Smooth muscle cell (in vitro differentiated cells): ENCODE results near the gene NEDD8. TPM values are rescaled to one million over a fixed set of nuclear protein-coding genes. Genes with fewer than 3 reads are reported as not detected.
"Not testable (repeated sequence)": the region's sequence is repeated elsewhere in the genome, so short reads cannot be mapped to it uniquely, and the experiment has no call there.

ENCODE experiments used
- DNase-seq: peaks from one replicate; lab custom pipeline; 2025; ENCODE audit not compliant: unreplicated experiment; lab: John Stamatoyannopoulos, UW
- H2AFZ ChIP-seq: fragments of 200-600 bp; sonication (generic); 2 replicates; pipeline ENCODE4 v1.6.0; 2016; ENCODE audit warnings: antibody characterized with exemption, low read depth, mild to moderate bottlenecking
- H3F3A ChIP-seq: fragments of 200-600 bp; sonication (generic); 2 replicates; pipeline ENCODE4 v1.6.0; 2017; ENCODE audit warnings: antibody characterized with exemption, low read depth
- H3K27ac ChIP-seq: fragments of 200-600 bp; sonication (generic); 2 replicates; pipeline ENCODE4 v1.5.1; 2016; ENCODE audit warnings: low read depth, mild to moderate bottlenecking
- H3K27me3 ChIP-seq: fragments of 200-600 bp; sonication (generic); 2 replicates; pipeline ENCODE4 v1.6.1; 2016; ENCODE audit warnings: low read depth, mild to moderate bottlenecking
- H3K36me3 ChIP-seq: fragments of 200-600 bp; sonication (generic); 2 replicates; pipeline ENCODE4 v1.5.1; 2016; ENCODE audit warnings: low read depth
- H3K4me1 ChIP-seq: fragments of 200-600 bp; sonication (generic); 2 replicates; pipeline ENCODE4 v1.5.1; 2016; ENCODE audit warnings: low read depth
- H3K4me2 ChIP-seq: fragments of 200-600 bp; sonication (generic); 2 replicates; pipeline ENCODE4 v1.6.0; 2016; ENCODE audit warnings: mild to moderate bottlenecking
- H3K4me3 ChIP-seq: fragments of 200-600 bp; sonication (generic); 2 replicates; pipeline ENCODE4 v1.5.1; 2016; ENCODE audit warnings: mild to moderate bottlenecking
- H3K79me2 ChIP-seq: fragments of 200-600 bp; sonication (generic); 2 replicates; pipeline ENCODE4 v1.6.0; 2016; ENCODE audit warnings: low read depth, mild to moderate bottlenecking
- H3K9ac ChIP-seq: fragments of 200-600 bp; sonication (generic); 2 replicates; pipeline ENCODE4 v1.6.0; 2016; ENCODE audit warnings: low read depth
- H3K9me3 ChIP-seq: fragments of 200-600 bp; sonication (generic); replicated peaks from 2 replicates; pipeline ENCODE4 v1.5.1; 2016; ENCODE audit warnings: low read depth
- H4K20me1 ChIP-seq: fragments of 200-600 bp; sonication (generic); 2 replicates; pipeline ENCODE4 v1.6.0; 2016; ENCODE audit warnings: low read depth
- WGBS: methylation state at CpG from one replicate; pipeline ENCODE4 v1.1.7; 2016; ENCODE audit warnings: low lambda C conversion rate; 5-methylcytosine and 5-hydroxymethylcytosine counted together
- polyA plus RNA-seq: library from polyadenylated mRNA; unstranded; fragments of >200 nt; fragmentation: Nextera tagmentation; extraction: Ambion mirVana; gene quantifications from 2 replicates; pipeline ENCODE4 v1.2.1, GENCODE V29; 2016
- total RNA-seq: library from RNA; depleted of rRNA; stranded (reverse); fragments of >200 nt; gene quantifications from 2 replicates; pipeline ENCODE4 v1.2.3, GENCODE V29; 2014
- TF ChIP-seq, protein P1 (sequence below): fragments of 200-600 bp; sonication (generic); IDR thresholded peaks from 2 replicates; pipeline ENCODE4 v1.5.1; 2017; ENCODE audit warnings: borderline replicate concordance, mild to moderate bottlenecking, antibody characterized with exemption; ENCODE audit not compliant: insufficient read depth, poor library complexity, severe bottlenecking

NEDD8 gene
- total and polyA plus RNA-seq, 2 experiments from 2014 or later, result 211 to 375 TPM

DNA sequence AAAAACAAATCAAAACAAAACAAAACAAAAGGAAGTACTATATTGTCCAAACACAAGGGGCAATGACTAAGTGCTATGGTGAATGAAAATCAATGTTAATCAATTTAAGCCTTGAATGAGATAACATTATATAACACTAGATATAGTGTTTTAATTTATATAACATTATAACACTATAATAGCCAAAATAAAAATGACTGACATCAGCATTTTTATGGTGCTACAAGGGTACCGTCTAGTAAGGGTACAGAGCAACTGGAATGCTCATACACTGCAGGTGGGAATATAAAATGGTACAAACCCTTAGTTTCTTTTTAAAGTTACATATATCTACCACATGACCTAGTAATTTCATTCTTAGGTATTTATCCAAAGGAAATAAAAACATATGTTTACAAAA is 5.7 kb downstream of the NEDD8 start:
- 95% methylated on average over 1 of the region's 1 CpG for WGBS

DNA sequence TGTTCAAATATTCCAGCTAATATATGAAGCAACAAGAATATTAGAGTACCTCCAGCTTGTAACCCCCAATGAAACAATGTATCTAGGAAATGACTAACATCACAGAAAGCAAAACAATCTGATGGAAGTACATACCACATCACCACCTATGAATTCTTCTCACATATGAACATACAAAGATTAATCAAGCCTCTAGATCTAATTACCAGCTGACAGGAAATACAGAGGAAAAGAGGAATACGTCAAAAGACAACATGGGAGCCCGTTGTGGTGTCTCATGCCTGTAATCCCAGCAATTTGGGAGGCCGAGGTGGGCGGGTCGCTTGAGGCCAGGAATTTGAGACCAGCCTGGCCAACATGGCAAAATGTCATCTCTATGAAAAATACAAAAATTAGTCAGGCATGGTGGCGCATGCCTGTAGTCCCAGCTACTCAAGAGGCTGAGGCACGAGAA is 7.5 kb downstream of the NEDD8 start:
- Histone ChIP-seq H3K9me3 (no peaks in the 10 kb centered on the region), H3K4me2 (no peak overlapping the region), H3K4me1 (no peaks in the 10 kb centered on the region), H4K20me1 (peaks cover 58% of the 10 kb centered on the region), H3K79me2 (peaks cover 99% of the 10 kb centered on the region), H3K27me3 (no peaks in the 10 kb centered on the region), H3K27ac (no peak overlapping the region), H3F3A (no peaks in the 10 kb centered on the region), H3K36me3 (no peaks in the 10 kb centered on the region), H2AFZ (no peak overlapping the region), H3K4me3 (no peak overlapping the region), H3K9ac (no peak overlapping the region)
- no peak for DNase-seq
- 95% methylated on average over 7 of the region's 7 CpGs for WGBS
- TF ChIP-seq, protein P1, sequence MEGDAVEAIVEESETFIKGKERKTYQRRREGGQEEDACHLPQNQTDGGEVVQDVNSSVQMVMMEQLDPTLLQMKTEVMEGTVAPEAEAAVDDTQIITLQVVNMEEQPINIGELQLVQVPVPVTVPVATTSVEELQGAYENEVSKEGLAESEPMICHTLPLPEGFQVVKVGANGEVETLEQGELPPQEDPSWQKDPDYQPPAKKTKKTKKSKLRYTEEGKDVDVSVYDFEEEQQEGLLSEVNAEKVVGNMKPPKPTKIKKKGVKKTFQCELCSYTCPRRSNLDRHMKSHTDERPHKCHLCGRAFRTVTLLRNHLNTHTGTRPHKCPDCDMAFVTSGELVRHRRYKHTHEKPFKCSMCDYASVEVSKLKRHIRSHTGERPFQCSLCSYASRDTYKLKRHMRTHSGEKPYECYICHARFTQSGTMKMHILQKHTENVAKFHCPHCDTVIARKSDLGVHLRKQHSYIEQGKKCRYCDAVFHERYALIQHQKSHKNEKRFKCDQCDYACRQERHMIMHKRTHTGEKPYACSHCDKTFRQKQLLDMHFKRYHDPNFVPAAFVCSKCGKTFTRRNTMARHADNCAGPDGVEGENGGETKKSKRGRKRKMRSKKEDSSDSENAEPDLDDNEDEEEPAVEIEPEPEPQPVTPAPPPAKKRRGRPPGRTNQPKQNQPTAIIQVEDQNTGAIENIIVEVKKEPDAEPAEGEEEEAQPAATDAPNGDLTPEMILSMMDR, result no peak

More for the DNA sequence above, 5.7 kb downstream of the NEDD8 start:
- H3K4me1 ChIP-seq, result peaks cover 7% of the 10 kb centered on the region
- TF ChIP-seq, protein P1, result no peak
- H3K9ac ChIP-seq, result no peak overlapping the region
- no peak overlapping the region for H2AFZ ChIP-seq
- H3K27ac ChIP-seq, result no peak overlapping the region
- H3K79me2 ChIP-seq, result peaks cover 97% of the 10 kb centered on the region
- no peaks in the 10 kb centered on the region for H3F3A ChIP-seq
- no peaks in the 10 kb centered on the region for H3K36me3 ChIP-seq
- DNase-seq, result no peak
- H3K4me2 ChIP-seq, result no peak overlapping the region
- H4K20me1 ChIP-seq, result peaks cover 56% of the 10 kb centered on the region
- H3K4me3 ChIP-seq, result no peak overlapping the region
- H3K27me3 ChIP-seq, result no peaks in the 10 kb centered on the region
- no peaks in the 10 kb centered on the region for H3K9me3 ChIP-seq

- WGBS, result 97% methylated on average over 4 of the region's 4 CpGs
- peaks cover 86% of the 10 kb centered on the region for H3K79me2 ChIP-seq
Measured at GRCh38 chr14:24222987-24223386, 9.2 kb downstream of the NEDD8 start.

DNA sequence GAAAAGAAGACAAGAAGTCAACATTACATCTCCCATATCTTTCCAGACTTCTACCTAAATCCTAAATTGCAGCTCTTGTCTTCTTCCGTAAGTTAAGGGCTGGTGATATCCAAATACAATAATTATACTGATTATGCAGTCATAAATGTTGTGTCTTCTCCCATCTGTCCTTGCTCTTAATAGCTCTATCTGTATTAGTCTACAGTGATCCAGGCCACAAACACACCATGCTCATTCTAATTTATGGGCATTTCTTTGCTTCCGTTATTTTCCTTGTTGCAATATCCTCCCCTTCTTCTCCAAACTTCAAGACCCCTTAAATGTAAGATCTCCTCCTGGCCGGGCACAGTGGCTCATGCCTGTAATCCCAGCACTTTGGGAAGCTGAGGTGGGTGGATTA is 12.6 kb downstream of the NEDD8 start:
- H4K20me1 ChIP-seq, result peaks cover 23% of the 10 kb centered on the region
- WGBS, result 67% methylated on average over 3 of the region's 3 CpGs
- no peak overlapping the region for H3K4me2 ChIP-seq
- H3K4me1 ChIP-seq, result peaks cover 3% of the 10 kb centered on the region
- no peak overlapping the region for H3K4me3 ChIP-seq
- H3K79me2 ChIP-seq, result peaks cover 51% of the 10 kb centered on the region
- no peak overlapping the region for H3K27ac ChIP-seq
- no peaks in the 10 kb centered on the region for H3K36me3 ChIP-seq
- H3K27me3 ChIP-seq, result no peaks in the 10 kb centered on the region
- peaks cover 4% of the 10 kb centered on the region for H3F3A ChIP-seq
- no peak overlapping the region for H3K9ac ChIP-seq
- DNase-seq, result no peak
- TF ChIP-seq, protein P1, result no peak
- H2AFZ ChIP-seq, result no peak overlapping the region
- no peaks in the 10 kb centered on the region for H3K9me3 ChIP-seq

More at GRCh38 chr14:24222987-24223386, 9.2 kb downstream of the NEDD8 start:
- not testable (repeated sequence) for H2AFZ ChIP-seq, H3K27ac ChIP-seq, DNase-seq, H3K27me3 ChIP-seq, H3K36me3 ChIP-seq, H3K9me3 ChIP-seq, H3K4me2 ChIP-seq, H3K4me1 ChIP-seq, H3K9ac ChIP-seq, H3F3A ChIP-seq, H3K4me3 ChIP-seq
- peaks cover 50% of the 10 kb centered on the region for H4K20me1 ChIP-seq
